GM12864 (cell line): ENCODE data around the gene GALK1.

Source experiments
- DNase-seq: peaks from one replicate; pipeline ENCODE4 v3.0.0-alpha.2; 2011; ENCODE audit warnings: low read depth
- H3K4me3 ChIP-seq: 2 replicates; pipeline ENCODE4 v1.5.1; 2011; ENCODE audit warnings: mild to moderate bottlenecking, low read depth, low read length, control low read depth
- TF ChIP-seq, protein P1 (sequence below): IDR thresholded peaks from 2 replicates; pipeline ENCODE4 v1.5.1; 2011; ENCODE audit warnings: low read depth, mild to moderate bottlenecking, moderate library complexity, low read length, control low read depth, inconsistent platforms; ENCODE audit errors: missing control alignments

GALK1 gene

DNA sequence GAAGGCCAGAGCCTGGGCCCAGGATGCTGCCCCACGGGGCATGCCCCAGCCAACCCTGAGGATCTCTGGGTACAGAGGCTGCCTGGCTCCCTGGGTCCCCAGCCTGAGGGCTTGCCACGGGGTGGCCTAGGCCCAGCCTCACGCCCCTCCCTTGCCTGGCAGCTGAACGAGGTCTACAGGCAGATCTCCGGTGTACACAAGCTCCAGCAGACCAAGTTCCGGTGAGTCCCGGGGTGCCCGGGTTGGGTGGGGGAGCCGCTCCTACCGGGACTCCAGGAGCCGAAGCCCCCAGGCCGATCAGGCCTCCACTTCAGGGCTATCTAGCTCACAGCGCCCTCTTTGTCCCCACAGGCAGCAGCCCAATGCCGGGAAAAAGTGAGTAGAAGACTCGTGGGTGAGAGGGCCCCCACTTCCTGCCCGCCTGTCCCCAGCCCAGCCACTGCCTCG is 24.3 kb downstream of the GALK1 start:
- H3K4me3 ChIP-seq = no peak overlapping the region
- no peak for DNase-seq
- TF ChIP-seq, protein P1, sequence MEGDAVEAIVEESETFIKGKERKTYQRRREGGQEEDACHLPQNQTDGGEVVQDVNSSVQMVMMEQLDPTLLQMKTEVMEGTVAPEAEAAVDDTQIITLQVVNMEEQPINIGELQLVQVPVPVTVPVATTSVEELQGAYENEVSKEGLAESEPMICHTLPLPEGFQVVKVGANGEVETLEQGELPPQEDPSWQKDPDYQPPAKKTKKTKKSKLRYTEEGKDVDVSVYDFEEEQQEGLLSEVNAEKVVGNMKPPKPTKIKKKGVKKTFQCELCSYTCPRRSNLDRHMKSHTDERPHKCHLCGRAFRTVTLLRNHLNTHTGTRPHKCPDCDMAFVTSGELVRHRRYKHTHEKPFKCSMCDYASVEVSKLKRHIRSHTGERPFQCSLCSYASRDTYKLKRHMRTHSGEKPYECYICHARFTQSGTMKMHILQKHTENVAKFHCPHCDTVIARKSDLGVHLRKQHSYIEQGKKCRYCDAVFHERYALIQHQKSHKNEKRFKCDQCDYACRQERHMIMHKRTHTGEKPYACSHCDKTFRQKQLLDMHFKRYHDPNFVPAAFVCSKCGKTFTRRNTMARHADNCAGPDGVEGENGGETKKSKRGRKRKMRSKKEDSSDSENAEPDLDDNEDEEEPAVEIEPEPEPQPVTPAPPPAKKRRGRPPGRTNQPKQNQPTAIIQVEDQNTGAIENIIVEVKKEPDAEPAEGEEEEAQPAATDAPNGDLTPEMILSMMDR = no peak

DNA sequence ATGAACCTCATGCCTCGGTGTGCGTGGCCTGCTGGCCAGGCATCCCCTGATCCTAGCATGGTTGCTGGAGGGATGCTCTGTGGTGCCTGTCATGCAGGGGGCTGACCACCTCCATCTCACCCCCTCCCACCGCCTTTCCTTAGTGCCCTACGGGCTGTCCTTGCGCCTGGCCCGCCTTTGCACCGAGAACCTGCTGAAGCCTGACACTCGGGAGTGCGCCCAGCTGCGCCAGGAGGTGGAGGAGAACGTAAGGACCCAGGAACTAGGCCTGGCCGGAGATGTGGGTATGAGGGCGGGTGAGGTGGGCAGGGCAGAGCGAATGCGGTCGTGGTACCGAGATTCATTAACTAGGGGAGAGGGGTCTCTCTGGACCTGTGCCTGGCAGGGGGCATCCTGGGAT is 24.8 kb downstream of the GALK1 start:
- TF ChIP-seq, protein P1 = no peak
- DNase-seq = no peak
- H3K4me3 ChIP-seq = no peak overlapping the region

DNA sequence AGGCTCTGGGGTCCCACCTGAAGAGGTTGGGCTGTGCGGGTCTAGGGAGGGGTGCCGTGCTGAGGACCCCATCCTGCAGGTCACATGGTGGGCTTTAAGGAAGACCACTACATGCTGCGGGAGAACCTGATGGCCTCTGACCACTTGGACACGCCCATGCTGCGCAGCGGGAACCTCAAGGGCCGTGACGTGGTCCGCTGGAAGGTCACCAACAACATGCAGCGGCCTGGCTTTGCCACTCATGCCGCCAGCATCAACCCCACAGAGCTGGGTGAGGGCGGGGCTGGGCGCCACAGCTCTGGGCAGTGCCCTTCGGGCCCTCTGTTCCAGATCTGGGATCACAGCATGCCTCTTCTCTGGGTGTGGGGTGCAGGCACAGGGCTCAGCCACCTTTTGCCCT is 25.2 kb downstream of the GALK1 start:
- H3K4me3 ChIP-seq = no peak overlapping the region
- no peak for DNase-seq
- TF ChIP-seq, protein P1 = no peak

DNA sequence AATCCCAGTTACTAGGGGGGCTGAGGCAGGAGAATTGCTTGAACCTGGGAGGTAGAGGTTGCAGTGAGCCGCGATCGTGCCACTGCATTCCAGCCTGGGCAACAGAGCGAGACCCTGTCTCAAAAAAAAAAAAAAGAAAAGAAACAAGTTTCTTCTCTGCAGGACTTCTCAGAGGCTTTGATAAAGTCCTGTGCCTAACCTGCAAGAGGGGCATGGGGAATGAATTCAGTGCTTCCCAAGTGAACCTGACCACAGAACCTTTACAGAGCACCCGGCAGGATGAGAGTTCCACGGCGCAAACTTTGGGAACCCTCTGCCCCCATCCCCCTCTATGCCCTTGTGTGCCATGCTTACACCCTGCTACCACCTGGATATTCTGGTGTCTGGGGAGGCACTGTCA is 25.8 kb downstream of the GALK1 start:
- no peak for DNase-seq
- H3K4me3 ChIP-seq = no peak overlapping the region
- TF ChIP-seq, protein P1 = no peak

DNA sequence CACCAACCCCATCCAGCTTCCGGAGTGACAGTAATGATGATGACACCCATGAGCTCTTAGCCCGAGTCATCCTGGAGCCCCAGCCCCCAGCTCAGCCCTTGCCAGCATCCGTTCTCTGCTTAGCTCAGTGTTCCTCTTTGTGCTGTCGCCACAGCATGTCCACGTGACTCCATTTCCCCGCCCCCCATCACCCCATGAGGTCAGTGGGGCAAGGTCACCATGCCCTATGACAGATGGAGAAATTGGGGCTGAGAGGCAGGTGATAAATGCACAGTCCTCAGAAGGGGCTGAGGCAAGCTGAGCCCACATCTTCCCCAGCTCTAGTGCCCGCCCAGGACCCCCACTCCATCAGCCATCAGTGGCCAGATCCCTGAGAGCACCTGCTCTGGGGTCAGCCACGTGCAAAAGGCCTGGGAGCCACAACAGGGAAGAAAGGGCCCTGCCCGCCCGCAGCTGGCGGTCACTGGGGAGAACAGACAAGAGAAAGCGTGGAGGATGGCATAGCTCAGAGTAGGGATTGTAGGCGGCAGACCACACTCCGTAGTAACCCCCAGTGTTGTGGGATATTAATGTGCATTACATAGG is 26.7 kb downstream of the GALK1 start:
- no peak overlapping the region for H3K4me3 ChIP-seq
- DNase-seq = no peak
- TF ChIP-seq, protein P1 = no peak

DNA sequence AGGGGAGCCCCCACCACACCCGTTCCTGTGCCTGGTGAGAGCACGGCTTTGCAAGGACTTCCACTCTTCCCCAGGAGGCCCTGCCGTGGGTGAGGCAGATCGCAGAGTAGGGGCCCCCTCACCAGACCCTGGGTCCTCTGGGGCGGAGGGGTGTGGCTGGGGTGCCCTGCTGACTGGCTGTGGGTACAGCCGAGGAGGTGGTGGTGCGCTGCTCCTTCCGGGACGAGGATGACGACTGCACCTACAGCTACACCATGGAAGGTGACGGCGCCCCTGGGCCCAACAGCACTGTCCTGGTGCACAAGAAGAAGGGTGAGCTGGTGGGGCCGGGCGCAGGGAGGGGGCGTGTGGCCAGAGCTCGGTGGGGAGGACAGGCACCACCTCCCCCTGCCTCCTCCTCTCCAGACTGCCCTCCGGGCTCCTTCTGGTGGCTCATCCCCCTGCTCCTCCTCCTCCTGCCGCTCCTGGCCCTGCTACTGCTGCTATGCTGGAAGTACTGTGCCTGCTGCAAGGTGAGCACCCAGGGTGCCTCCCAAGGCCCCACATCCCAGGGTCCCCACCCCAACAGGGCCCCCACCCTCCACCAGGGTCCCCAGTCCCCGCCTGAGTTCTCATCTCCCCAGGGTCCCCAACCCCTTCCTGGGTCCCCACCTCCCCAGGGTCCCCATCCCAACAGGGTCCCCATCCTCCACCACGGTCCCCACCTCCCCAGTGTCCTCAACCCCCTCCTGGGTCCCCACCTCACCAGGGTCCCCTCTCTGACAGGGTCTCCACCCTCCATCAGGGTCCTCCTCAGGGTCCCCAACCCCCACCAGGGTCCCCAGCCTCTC is 27.6 kb downstream of the GALK1 start:
- DNase-seq = no peak

More for the DNA sequence above, 27.6 kb downstream of the GALK1 start:
- TF ChIP-seq, protein P1 = no peak
- H3K4me3 ChIP-seq = no peak overlapping the region
